Thoracic aorta (tissue), 2 donors: Measurements from ENCODE around the gene MEIS2. TPM values are rescaled to one million over a fixed set of nuclear protein-coding genes. Genes with fewer than 3 reads are reported as not detected.

Experiments
- ATAC-seq: fragments of 150-250 bp; one replicate; pipeline ENCODE4 v1.8.0; 2017; ENCODE audit warnings: low read depth; ENCODE audit not compliant: insufficient number of reproducible peaks, low FRiP score
- DNase-seq: peaks from one replicate; pipeline ENCODE4 v3.0.0-alpha.2; 2020; ENCODE audit warnings: low spot score
- H3K27ac ChIP-seq, 2 donors: fragments of 200-600 bp; sonication (generic); 1 replicate in 1 of 2; 2 replicates in 1 of 2; pipeline ENCODE4 v1.5.1; 2016; ENCODE audit warnings: mild to moderate bottlenecking in 2 of 2, moderate library complexity in 2 of 2
- H3K27me3 ChIP-seq: fragments of 200-600 bp; sonication (generic); replicated peaks from 2 replicates; pipeline ENCODE4 v1.6.0; 2016; ENCODE audit warnings: mild to moderate bottlenecking; ENCODE audit not compliant: insufficient read depth
- H3K36me3 ChIP-seq: fragments of 200-600 bp; sonication (generic); one replicate; pipeline ENCODE4 v1.5.1; 2016
- H3K4me1 ChIP-seq, 2 donors: fragments of 200-600 bp; sonication (generic); 1 replicate in 1 of 2; 2 replicates in 1 of 2; pipeline versions ENCODE4 v1.5.1 to v1.6.0; 2016; ENCODE audit warnings: low read depth in 2 of 2, mild to moderate bottlenecking in 1 of 2; ENCODE audit not compliant: control insufficient read depth in 1 of 2
- H3K4me3 ChIP-seq: fragments of 200-600 bp; sonication (generic); 2 replicates; pipeline ENCODE4 v1.5.1; 2016; ENCODE audit warnings: mild to moderate bottlenecking
- H3K9me3 ChIP-seq: fragments of 200-600 bp; sonication (generic); 2 replicates; pipeline ENCODE4 v1.5.1; 2016
- CTCF ChIP-seq: fragments of 200-600 bp; sonication (generic); IDR thresholded peaks from one replicate; pipeline ENCODE4 v1.5.1; 2019; ENCODE audit warnings: antibody characterized with exemption
- total RNA-seq, 2 donors: library from RNA; depleted of rRNA; stranded (reverse); fragments of >200 nt; gene quantifications; one replicate each; pipeline versions ENCODE4 v1.1.0 to v1.2.3, GENCODE V29; 2016

Gene MEIS2
- total RNA-seq, 2 donors from 2014 or later: 46.4 to 57.2 TPM

GRCh38 chr15:36931434-36931833 is 168.9 kb downstream of the MEIS2 start:
- ATAC-seq: no peak
- Histone ChIP-seq H3K4me3 (no peak overlapping the region), H3K4me1 (peaks cover 0 to 10% of the 10 kb centered on the region in 2 donors), H3K9me3 (no peaks in the 10 kb centered on the region), H3K27ac (no peak overlapping the region), H3K36me3 (no peaks in the 10 kb centered on the region), H3K27me3 (no peaks in the 10 kb centered on the region)
- no peak for DNase-seq
- no peak for TF ChIP-seq CTCF

GRCh38 chr15:36926427-36926825 is 173.9 kb downstream of the MEIS2 start:
- no peak overlapping the region for H3K27ac ChIP-seq
- H3K9me3 ChIP-seq: no peaks in the 10 kb centered on the region
- no peaks in the 10 kb centered on the region for H3K27me3 ChIP-seq
- H3K4me3 ChIP-seq: no peak overlapping the region
- DNase-seq (no peak), ATAC-seq (no peak)
- H3K36me3 ChIP-seq: no peaks in the 10 kb centered on the region
- H3K4me1 ChIP-seq: peaks cover 0 to 11% of the 10 kb centered on the region in 2 donors
- no peak for TF ChIP-seq CTCF

- Histone ChIP-seq H3K4me3 (no peak overlapping the region), H3K27me3 (no peaks in the 10 kb centered on the region), H3K36me3 (no peaks in the 10 kb centered on the region), H3K4me1 (peaks cover 0 to 11% of the 10 kb centered on the region in 2 donors), H3K27ac (no peak overlapping the region), H3K9me3 (no peaks in the 10 kb centered on the region)
- ATAC-seq (no peak), DNase-seq (no peak)
- no peak for TF ChIP-seq CTCF
Measured at GRCh38 chr15:36925653-36926426, 174.5 kb downstream of the MEIS2 start.

- H3K9me3 ChIP-seq: no peaks in the 10 kb centered on the region
- no peak overlapping the region for H3K4me3 ChIP-seq
- DNase-seq: no peak
- no peaks in the 10 kb centered on the region for H3K27me3 ChIP-seq
- no peaks in the 10 kb centered on the region for H3K36me3 ChIP-seq
- TF ChIP-seq CTCF: no peak
- H3K4me1 ChIP-seq: peaks cover 0 to 11% of the 10 kb centered on the region in 2 donors
- no peak for ATAC-seq
- H3K27ac ChIP-seq: no peak overlapping the region
Measured at GRCh38 chr15:36925049-36925448, 175.3 kb downstream of the MEIS2 start.

GRCh38 chr15:36924034-36924433 is 176.3 kb downstream of the MEIS2 start:
- H3K4me3 ChIP-seq: no peak overlapping the region
- ATAC-seq (no peak), DNase-seq (no peak)
- no peaks in the 10 kb centered on the region for H3K27me3 ChIP-seq
- no peaks in the 10 kb centered on the region for H3K9me3 ChIP-seq
- no peaks in the 10 kb centered on the region for H3K36me3 ChIP-seq
- TF ChIP-seq CTCF: no peak
- peaks cover 0 to 11% of the 10 kb centered on the region in 2 donors for H3K4me1 ChIP-seq
- H3K27ac ChIP-seq: no peak overlapping the region
